NCI-H2029 treated with DMSO at 0.1 percent for 48 hours (cell line): ENCODE measurements around the gene TMEM63C.
A peak's percentile ranks its signal among the peaks of the same experiment; 100 is the strongest.

Source experiments
- DNase-seq: peaks from one replicate; lab custom pipeline; 2025; lab: John Stamatoyannopoulos, UW

The TMEM63C gene

GRCh38 chr14:77199590-77199989, 18.0 kb downstream of the TMEM63C start:
- DNase-seq = no peak

GRCh38 chr14:77200406-77200985, 18.9 kb downstream of the TMEM63C start:
- no peak for DNase-seq

- no peak for DNase-seq
These were observed 20.1 kb downstream of the TMEM63C start for GRCh38 chr14:77201696-77202095.

GRCh38 chr14:77203611-77204458, 22.2 kb downstream of the TMEM63C start:
- peak; percentile 34 for DNase-seq

GRCh38 chr14:77204459-77204771, 22.8 kb downstream of the TMEM63C start:
- DNase-seq = peak; percentile 87

GRCh38 chr14:77204907-77205306, 23.3 kb downstream of the TMEM63C start:
- no peak for DNase-seq

GRCh38 chr14:77205566-77205965, 24.0 kb downstream of the TMEM63C start:
- no peak for DNase-seq

- no peak for DNase-seq
These were observed 24.7 kb downstream of the TMEM63C start for GRCh38 chr14:77206261-77206824.

GRCh38 chr14:77206877-77207389, 25.3 kb downstream of the TMEM63C start:
- DNase-seq = no peak

GRCh38 chr14:77208291-77208978, 26.8 kb downstream of the TMEM63C start:
- DNase-seq = no peak

- no peak for DNase-seq
These were observed 27.4 kb downstream of the TMEM63C start for GRCh38 chr14:77208979-77209318.

- no peak for DNase-seq
These were observed 30.7 kb downstream of the TMEM63C start for GRCh38 chr14:77212097-77212870.

GRCh38 chr14:77212943-77213678, 31.5 kb downstream of the TMEM63C start:
- DNase-seq = peak; percentile 18

- no peak for DNase-seq
These were observed 32.0 kb downstream of the TMEM63C start for GRCh38 chr14:77213679-77214016.

- DNase-seq = no peak
These were observed 32.6 kb downstream of the TMEM63C start for GRCh38 chr14:77214216-77214615.

GRCh38 chr14:77217551-77217950, 36.0 kb downstream of the TMEM63C start:
- DNase-seq = no peak

- peak; percentile 2 for DNase-seq
These were observed 38.0 kb downstream of the TMEM63C start for GRCh38 chr14:77219591-77219990.

GRCh38 chr14:77220246-77221017, 38.8 kb downstream of the TMEM63C start:
- DNase-seq = no peak

GRCh38 chr14:77221241-77221871, 39.8 kb downstream of the TMEM63C start:
- DNase-seq = no peak
